D341Med (cell line): ENCODE results near the gene FAF1.
"Not testable (repeated sequence)": the region's sequence is repeated elsewhere in the genome, so short reads cannot be mapped to it uniquely, and the experiment has no call there.

Experiments
- DNase-seq: peaks from one replicate; pipeline ENCODE4 v3.0.0; 2012; ENCODE audit warnings: low spot score

The FAF1 gene

GRCh38 chr1:50846224-50846839 is 113.7 kb downstream of the FAF1 start:
- DNase-seq: no peak

- DNase-seq: no peak
Observed at GRCh38 chr1:50841791-50842387, 118.2 kb downstream of the FAF1 start.

- no peak for DNase-seq
Observed at GRCh38 chr1:50836117-50836516, 124.0 kb downstream of the FAF1 start.

DNA sequence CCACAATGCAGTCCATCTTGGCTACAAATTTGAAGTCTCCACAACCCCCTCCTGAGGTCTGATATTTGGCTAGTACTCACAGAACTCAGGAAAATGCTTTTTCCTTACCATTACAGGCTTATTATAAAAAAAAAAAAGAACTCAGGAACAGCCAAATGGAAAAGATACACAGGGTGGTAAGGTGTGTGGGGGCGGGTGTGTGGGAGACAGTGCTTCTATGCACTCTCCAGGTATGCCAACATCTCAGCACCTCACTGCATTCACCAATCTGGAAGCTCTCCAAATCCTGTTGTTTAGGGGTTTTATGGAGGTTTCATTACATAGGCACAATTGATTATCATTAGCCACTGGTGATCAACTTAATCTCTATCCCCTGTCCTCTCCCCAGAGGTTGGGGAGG is 126.9 kb downstream of the FAF1 start:
- DNase-seq: no peak

GRCh38 chr1:50832167-50832566 is 127.9 kb downstream of the FAF1 start:
- DNase-seq: no peak

GRCh38 chr1:50831300-50832061 is 128.6 kb downstream of the FAF1 start:
- DNase-seq: no peak

DNA sequence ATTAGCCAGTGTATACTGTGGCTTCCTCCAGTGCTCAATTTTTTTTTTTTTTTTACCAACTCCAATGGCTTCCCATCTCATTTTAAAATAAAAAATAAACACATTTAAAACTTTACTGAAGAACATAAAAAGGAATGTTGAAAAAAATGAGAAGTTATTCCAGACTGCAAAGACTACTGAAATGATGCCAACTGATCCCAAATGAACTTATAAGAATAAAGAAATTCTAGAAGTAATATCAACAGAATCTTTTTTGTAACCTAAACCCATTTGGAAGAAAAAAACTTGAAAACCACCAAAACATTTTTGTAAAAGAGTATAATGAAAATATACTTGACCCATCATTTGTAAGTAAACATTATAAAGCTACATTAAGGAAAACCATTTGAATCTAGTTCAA is 129.4 kb downstream of the FAF1 start:
- no peak for DNase-seq

DNA sequence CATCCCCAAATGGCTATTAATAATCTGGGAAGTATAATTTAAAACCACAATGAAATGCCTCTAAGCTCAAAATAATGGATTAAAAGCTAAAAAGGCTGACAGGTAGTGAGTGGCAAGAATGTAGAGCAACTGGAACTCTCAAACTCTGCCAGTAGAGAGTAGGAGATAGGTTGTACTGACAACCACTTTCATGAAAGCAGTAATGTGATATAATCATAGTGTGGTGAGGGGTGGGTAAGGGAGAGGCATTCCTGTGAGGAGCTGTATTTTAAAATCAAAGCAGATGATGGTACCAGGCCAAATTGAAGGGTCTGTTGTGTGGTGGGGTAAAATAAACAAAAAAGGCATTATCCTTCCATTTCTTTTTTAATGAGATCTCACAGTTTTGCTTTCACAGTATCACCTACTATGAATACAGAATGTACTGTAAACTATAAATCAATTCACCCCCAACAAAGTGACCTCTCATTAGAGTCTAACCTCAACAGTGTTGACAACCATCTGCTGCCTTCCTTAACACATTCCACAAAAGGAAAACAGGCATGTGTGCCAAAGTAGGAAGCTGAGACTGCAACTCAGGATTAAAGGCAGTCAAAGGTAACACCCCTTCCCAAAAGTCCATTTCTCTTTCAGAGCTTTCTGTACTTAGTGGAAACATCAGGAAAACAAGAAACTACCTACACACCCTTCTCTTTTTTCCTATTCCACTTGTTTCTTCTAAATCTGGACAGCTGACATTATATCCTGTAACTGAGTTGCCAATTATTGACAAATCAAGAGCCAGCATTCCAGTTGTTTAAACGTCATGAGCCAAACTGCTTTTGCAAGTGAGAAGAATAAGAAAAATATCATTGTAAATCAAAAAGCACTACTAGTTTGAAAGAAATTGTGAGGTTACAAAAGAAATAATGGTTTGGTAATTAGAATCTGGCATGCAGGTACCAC is 130.8 kb downstream of the FAF1 start:
- DNase-seq: no peak

DNA sequence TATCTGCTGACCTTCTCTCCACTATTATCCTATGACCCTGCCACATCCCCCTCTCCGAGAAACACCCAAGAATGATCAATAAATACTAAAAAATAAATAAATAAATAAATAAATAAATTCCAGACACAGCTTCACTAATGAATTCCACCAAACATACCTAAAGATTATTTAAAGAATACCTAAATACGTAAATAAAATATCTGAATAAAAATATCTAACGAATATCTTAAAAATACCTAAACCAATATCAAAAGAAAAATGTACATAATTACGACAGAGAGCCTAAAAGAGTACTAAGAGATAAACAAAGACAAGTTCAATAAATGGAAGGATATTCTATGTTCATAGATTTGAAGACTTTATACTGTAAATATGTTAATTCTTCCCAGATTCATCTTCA is 132.5 kb downstream of the FAF1 start:
- no peak for DNase-seq

DNA sequence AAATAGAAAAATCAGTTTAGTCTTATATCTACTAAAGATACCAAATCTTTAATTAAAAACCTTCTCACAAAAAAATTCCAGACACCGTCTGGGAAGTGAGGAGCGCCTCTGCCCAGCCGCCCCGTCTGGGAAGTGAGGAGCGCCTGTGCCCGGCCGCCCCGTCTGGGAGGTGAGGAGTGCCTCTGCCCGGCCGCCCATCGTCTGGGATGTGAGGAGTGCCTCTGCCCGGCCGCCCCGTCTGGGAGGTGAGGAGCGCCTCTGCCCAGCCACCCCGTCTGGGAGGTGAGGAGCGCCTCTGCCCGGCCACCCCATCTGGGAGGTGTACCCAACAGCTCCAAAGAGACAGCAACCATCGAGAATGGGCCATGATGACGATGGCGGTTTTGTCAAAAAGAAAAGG is 133.3 kb downstream of the FAF1 start:
- not testable (repeated sequence) for DNase-seq

DNA sequence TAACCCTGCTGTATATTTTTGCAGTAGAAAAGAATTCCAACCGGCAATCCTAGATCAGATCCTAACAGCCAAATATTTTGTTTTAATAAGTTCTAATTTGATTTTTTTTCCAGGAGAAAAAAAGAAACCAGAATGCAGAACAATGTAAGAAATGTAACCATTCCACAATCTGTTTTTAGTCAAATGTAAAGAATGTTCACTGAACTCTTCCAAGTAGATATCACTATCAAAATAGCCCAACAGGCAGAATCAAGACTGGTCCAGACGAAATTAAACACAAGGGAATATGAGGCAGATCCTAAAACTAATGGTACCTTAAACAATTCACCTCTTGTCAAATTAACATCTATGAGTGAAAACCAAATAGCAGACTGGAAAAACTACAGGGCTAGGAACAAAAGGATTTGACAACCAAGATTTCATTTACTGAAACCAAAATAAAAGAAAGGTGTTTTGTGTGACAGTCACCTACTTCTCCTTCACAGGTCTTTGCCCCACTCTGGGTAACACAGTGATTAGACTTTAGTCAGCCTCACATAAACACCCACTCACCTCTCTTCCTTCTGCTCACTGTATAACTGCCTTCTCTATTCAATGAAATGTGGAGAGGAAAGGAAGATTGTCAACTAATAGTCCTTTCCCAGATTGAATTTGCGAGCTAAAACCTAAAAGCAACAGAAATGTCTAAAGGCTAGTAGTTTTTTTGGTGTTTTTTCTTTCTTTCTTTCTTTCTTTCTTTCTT is 137.9 kb downstream of the FAF1 start:
- no peak for DNase-seq

- DNase-seq: no peak
Observed at GRCh38 chr1:50820545-50820944, 139.5 kb downstream of the FAF1 start.

GRCh38 chr1:50812346-50812745 is 147.7 kb downstream of the FAF1 start:
- no peak for DNase-seq

GRCh38 chr1:50808296-50808695 is 151.8 kb downstream of the FAF1 start:
- DNase-seq: no peak

GRCh38 chr1:50796272-50796671 is 163.8 kb downstream of the FAF1 start:
- DNase-seq: no peak

GRCh38 chr1:50793521-50793920 is 166.5 kb downstream of the FAF1 start:
- DNase-seq: no peak

DNA sequence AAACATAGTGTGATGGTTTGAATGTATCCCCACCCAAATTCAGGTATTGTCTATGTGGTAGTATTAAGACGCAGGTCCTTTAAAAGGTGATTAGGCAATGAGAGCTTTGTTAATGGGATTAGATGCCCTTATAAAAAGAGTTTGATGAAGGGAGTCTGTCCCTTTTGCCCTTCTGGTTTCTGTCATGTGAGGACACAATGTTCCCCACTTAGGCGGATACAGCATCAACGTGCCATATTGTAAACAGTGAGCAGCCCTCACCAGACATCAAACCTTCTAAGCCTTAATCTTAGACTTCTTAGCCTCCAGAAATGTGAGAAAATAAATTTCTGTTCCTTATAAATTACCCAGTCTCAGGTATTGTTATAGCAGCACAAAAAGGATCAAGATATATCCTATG is 172.8 kb downstream of the FAF1 start:
- no peak for DNase-seq

- no peak for DNase-seq
Observed at GRCh38 chr1:50783286-50783685, 176.8 kb downstream of the FAF1 start.

- no peak for DNase-seq
Observed at GRCh38 chr1:50780797-50781196, 179.3 kb downstream of the FAF1 start.

GRCh38 chr1:50779801-50780200 is 180.3 kb downstream of the FAF1 start:
- no peak for DNase-seq

DNA sequence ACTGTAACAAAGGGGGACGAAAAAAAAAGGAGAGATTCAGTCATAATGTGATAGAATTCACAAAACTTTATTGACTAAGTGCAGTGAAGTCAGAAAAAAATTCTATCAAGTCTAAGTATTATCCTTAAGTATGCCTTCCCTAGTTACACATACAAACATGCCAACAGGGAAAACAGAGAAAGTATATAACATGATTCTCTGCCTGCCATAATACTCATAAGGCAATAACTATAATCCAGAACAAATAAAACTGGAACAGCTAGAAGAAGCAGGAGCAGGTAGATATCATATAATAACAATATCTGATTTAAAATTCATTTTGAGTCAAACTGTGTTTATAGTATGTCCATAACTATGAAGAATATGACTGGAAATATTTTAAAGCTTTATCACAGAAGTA is 184.3 kb downstream of the FAF1 start:
- no peak for DNase-seq
